Tibial nerve (tissue), 4 donors: ENCODE data around the gene TEKT1.

Source experiments
- EP300 ChIP-seq, 2 donors: sonication (generic); formaldehyde crosslinking; IDR thresholded peaks; one replicate each; pipeline ENCODE4 v1.6.1; 2017; ENCODE audit warnings: antibody characterized with exemption in 2 of 2, mild to moderate bottlenecking in 1 of 2
- POLR2A ChIP-seq, 2 donors: fragments of 450-650 bp; IDR thresholded peaks; one replicate each; pipeline ENCODE4 v1.6.1; 2017; ENCODE audit warnings: antibody characterized with exemption in 2 of 2, mild to moderate bottlenecking in 2 of 2, moderate library complexity in 2 of 2
- TF ChIP-seq, protein P1 (sequence below), 5 experiments: fragments of 200-600 bp in 3 of 5; fragments of 450-650 bp in 2 of 5; sonication (generic) in 3 of 5; IDR thresholded peaks; one replicate each; pipeline ENCODE4 v1.5.1; 2016 to 2019; ENCODE audit warnings: antibody characterized with exemption in 5 of 5, mild to moderate bottlenecking in 3 of 5, moderate library complexity in 2 of 5

DNA sequence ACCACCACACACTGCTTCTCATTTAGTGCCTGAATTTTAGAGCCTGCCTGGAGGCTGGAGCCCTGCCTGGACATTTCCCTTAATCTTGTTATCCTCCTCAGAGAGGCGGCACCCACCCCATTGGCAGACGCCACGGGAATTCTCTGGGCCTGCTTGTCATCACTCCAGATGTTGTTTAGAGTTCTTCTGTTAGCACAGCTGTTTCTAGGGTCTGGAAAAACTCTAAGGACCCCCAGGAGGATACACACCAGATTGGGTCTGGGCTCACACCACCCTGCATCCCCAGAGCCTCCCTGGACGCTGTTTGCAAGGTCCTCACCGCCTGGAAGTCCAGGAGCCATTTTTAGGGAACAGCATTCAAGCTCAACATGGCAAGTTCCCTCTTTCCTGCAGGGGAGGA is 76.2 kb downstream of the TEKT1 start:
- TF ChIP-seq POLR2A (IDR thresholded peaks at IDR 0.05), result no peak
- TF ChIP-seq, protein P1, sequence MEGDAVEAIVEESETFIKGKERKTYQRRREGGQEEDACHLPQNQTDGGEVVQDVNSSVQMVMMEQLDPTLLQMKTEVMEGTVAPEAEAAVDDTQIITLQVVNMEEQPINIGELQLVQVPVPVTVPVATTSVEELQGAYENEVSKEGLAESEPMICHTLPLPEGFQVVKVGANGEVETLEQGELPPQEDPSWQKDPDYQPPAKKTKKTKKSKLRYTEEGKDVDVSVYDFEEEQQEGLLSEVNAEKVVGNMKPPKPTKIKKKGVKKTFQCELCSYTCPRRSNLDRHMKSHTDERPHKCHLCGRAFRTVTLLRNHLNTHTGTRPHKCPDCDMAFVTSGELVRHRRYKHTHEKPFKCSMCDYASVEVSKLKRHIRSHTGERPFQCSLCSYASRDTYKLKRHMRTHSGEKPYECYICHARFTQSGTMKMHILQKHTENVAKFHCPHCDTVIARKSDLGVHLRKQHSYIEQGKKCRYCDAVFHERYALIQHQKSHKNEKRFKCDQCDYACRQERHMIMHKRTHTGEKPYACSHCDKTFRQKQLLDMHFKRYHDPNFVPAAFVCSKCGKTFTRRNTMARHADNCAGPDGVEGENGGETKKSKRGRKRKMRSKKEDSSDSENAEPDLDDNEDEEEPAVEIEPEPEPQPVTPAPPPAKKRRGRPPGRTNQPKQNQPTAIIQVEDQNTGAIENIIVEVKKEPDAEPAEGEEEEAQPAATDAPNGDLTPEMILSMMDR (IDR thresholded peaks at IDR 0.05), result no peak
- TF ChIP-seq EP300 (IDR thresholded peaks at IDR 0.05), result no peak
